HCT116 (cell line): ENCODE data around the gene MLH1. TPM values are rescaled to one million over a fixed set of nuclear protein-coding genes. Genes with fewer than 3 reads are reported as not detected.

Source experiments
- ATAC-seq: fragments of 200-7000 bp; cut with Tn5 transposase; 2 replicates; pipeline ENCODE4 v1.9.1; 2020; ENCODE audit warnings: mild to moderate bottlenecking, moderate library complexity
- BruUV-seq: library from RNA; stranded (reverse); fragments of 400-500 nt; replicated peaks from 2 replicates; lab custom pipeline; 2021; lab: Mats Ljungman, UMichigan
- CTCF ChIA-PET: fragments of 300-600 bp; sonication (Branson Sonifier 250); formaldehyde crosslinking; loops from one replicate; lab custom pipeline; 2021; ENCODE audit warnings: antibody characterized with exemption; lab: Charles Lee
- POLR2A ChIA-PET: fragments of 300-600, 350-600 bp; sonication (Branson Sonifier 250); formaldehyde crosslinking; loops from one replicate; lab custom pipeline; 2021; ENCODE audit warnings: antibody characterized with exemption; lab: Charles Lee
- RAD21 ChIA-PET, 2 experiments: fragments of 300-600 bp; sonication (Branson Sonifier 250); formaldehyde crosslinking; loops; one replicate each; lab custom pipeline; 2023; ENCODE audit warnings: low total read pairs in 2 of 2; ENCODE audit not compliant: uncharacterized antibody in 2 of 2, unreplicated experiment in 2 of 2, low non-redundant PET in 1 of 2; lab: Charles Lee
- DNase-seq: peaks from one replicate; pipeline ENCODE4 v3.0.0-alpha.2; 2010; ENCODE audit warnings: low read depth, low spot score
- H2AFZ ChIP-seq: fragments of 200-600 bp; shearing (Covaris generic), sonication (generic); 2 replicates; pipeline ENCODE4 v1.6.1; 2017; ENCODE audit warnings: low read depth, mixed run types, mixed read lengths, antibody characterized with exemption, low read length; ENCODE audit not compliant: poor library complexity, severe bottlenecking
- H3K27ac ChIP-seq: 2 replicates; pipeline ENCODE4 v1.5.1; 2012; ENCODE audit warnings: low read depth, low read length
- H3K27me3 ChIP-seq: fragments of 200-600 bp; sonication (generic); 2 replicates; pipeline ENCODE4 v1.6.1; 2016; ENCODE audit warnings: mixed run types, low read length, mixed read lengths; ENCODE audit not compliant: insufficient read depth
- H3K36me3 ChIP-seq, 2 experiments: fragments of 200-500 bp in 1 of 2; fragments of 200-600 bp in 1 of 2; sonication (Bioruptor generic) in 1 of 2; sonication (generic) in 1 of 2; 2 replicates each; pipeline versions ENCODE4 v1.5.1 to v1.6.1; 2014 to 2016; ENCODE audit warnings: low read length in 2 of 2, inconsistent platforms in 1 of 2, mixed read lengths in 1 of 2, mixed run types in 1 of 2; ENCODE audit not compliant: insufficient read depth in 2 of 2, control insufficient read depth in 1 of 2
- H3K4me1 ChIP-seq, 2 experiments: fragments of 200-600 bp in 1 of 2; sonication (generic) in 1 of 2; 2 replicates each; pipeline versions ENCODE4 v1.5.1 to v1.6.1; 2012 to 2017; ENCODE audit warnings: low read length in 2 of 2, inconsistent platforms in 1 of 2, mild to moderate bottlenecking in 1 of 2, mixed read lengths in 1 of 2, mixed run types in 1 of 2, moderate library complexity in 1 of 2; ENCODE audit not compliant: insufficient read depth in 2 of 2, control insufficient read depth in 1 of 2
- H3K4me2 ChIP-seq: fragments of 200-600 bp; sonication (generic); 2 replicates; pipeline ENCODE4 v1.6.1; 2017; ENCODE audit warnings: mixed run types, low read length, mixed read lengths
- H3K4me3 ChIP-seq, 2 experiments: fragments of 200-600 bp in 1 of 2; sonication (generic) in 1 of 2; replicated peaks in 1 of 2; 2 replicates each; pipeline ENCODE4 v1.5.1; 2011 to 2016; ENCODE audit warnings: low read length in 2 of 2, control low read depth in 1 of 2, low read depth in 1 of 2, mild to moderate bottlenecking in 1 of 2, mixed read lengths in 1 of 2, mixed run types in 1 of 2
- H3K79me2 ChIP-seq: fragments of 200-600 bp; sonication (generic); 2 replicates; pipeline ENCODE4 v1.6.1; 2017; ENCODE audit warnings: mild to moderate bottlenecking, mixed run types, low read length, moderate library complexity, mixed read lengths; ENCODE audit not compliant: insufficient read depth
- H3K9ac ChIP-seq: fragments of 200-600 bp; sonication (generic); 2 replicates; pipeline ENCODE4 v1.6.1; 2016; ENCODE audit warnings: low read length, mixed read lengths
- H3K9me2 ChIP-seq: fragments of 200-600 bp; sonication (generic), shearing (Covaris generic); 2 replicates; pipeline ENCODE4 v1.6.1; 2017; ENCODE audit warnings: mixed run types, mild to moderate bottlenecking, moderate library complexity; ENCODE audit not compliant: insufficient read depth
- H3K9me3 ChIP-seq, 2 experiments: fragments of 200-500 bp in 1 of 2; fragments of 200-600 bp in 1 of 2; sonication (Bioruptor generic) in 1 of 2; sonication (generic) in 1 of 2; 2 replicates each; pipeline ENCODE4 v1.6.1; 2014 to 2017; ENCODE audit warnings: low read length in 2 of 2, mixed read lengths in 2 of 2, inconsistent platforms in 1 of 2, low read depth in 1 of 2, mild to moderate bottlenecking in 1 of 2, mixed run types in 1 of 2, moderate library complexity in 1 of 2; ENCODE audit not compliant: control insufficient read depth in 1 of 2, insufficient read depth in 1 of 2
- H4K20me1 ChIP-seq: fragments of 200-600 bp; sonication (generic), shearing (Covaris generic); 2 replicates; pipeline ENCODE4 v1.6.1; 2017; ENCODE audit warnings: mixed run types, mild to moderate bottlenecking, moderate library complexity; ENCODE audit not compliant: insufficient read depth
- CBX3 ChIP-seq: IDR thresholded peaks from 2 replicates; pipeline ENCODE4 v1.6.1; 2012; ENCODE audit warnings: low read depth
- CTCF ChIP-seq, 3 experiments: fragments of 200-600 bp in 1 of 3; sonication (generic) in 1 of 3; IDR thresholded peaks in 2 of 3; conservative IDR thresholded peaks in 1 of 3; 2 replicates each; pipeline ENCODE4 v1.5.1; 2012 to 2017; ENCODE audit warnings: low read depth in 2 of 3, low read length in 2 of 3, antibody characterized with exemption in 1 of 3, borderline replicate concordance in 1 of 3, control low read depth in 1 of 3, mild to moderate bottlenecking in 1 of 3, mixed read lengths in 1 of 3, mixed run types in 1 of 3, moderate library complexity in 1 of 3; ENCODE audit not compliant: insufficient read depth in 1 of 3
- EGR1 ChIP-seq: IDR thresholded peaks from 2 replicates; pipeline ENCODE4 v1.6.1; 2012; ENCODE audit warnings: low read depth
- ELF1 ChIP-seq: IDR thresholded peaks from 2 replicates; pipeline ENCODE4 v1.6.1; 2012; ENCODE audit warnings: low read depth, borderline replicate concordance
- EZH2 ChIP-seq: fragments of 200-600 bp; sonication (generic); IDR thresholded peaks from 2 replicates; pipeline ENCODE4 v1.6.1; 2017; ENCODE audit warnings: antibody characterized with exemption, mixed run types
- FOSL1 ChIP-seq: IDR thresholded peaks from 2 replicates; pipeline ENCODE4 v1.6.1; 2012; ENCODE audit warnings: low read depth
- POLR2AphosphoS5 ChIP-seq: IDR thresholded peaks from 2 replicates; pipeline ENCODE4 v1.6.1; 2011; ENCODE audit warnings: mild to moderate bottlenecking, low read depth, low read length, moderate library complexity
- RAD21 ChIP-seq: IDR thresholded peaks from 2 replicates; pipeline ENCODE4 v1.6.1; 2012; ENCODE audit warnings: low read depth, mild to moderate bottlenecking
- REST ChIP-seq: IDR thresholded peaks from 2 replicates; pipeline ENCODE4 v1.6.1; 2012; ENCODE audit warnings: low read depth
- SP1 ChIP-seq: IDR thresholded peaks from 2 replicates; pipeline ENCODE4 v1.6.1; 2012; ENCODE audit warnings: low read depth
- SRF ChIP-seq: IDR thresholded peaks from 2 replicates; pipeline ENCODE4 v1.6.1; 2012; ENCODE audit warnings: low read depth
- TCF7L2 ChIP-seq: IDR thresholded peaks from 2 replicates; pipeline ENCODE4 v1.7.0; 2011; ENCODE audit warnings: borderline replicate concordance, inconsistent platforms; ENCODE audit not compliant: insufficient read depth, insufficient read length; ENCODE audit errors: extremely low read depth
- YY1 ChIP-seq: IDR thresholded peaks from 2 replicates; pipeline ENCODE4 v1.6.1; 2011; ENCODE audit warnings: low read length, low read depth, moderate library complexity, mild to moderate bottlenecking; ENCODE audit not compliant: insufficient replicate concordance; ENCODE audit errors: extremely low read depth
- ZFX ChIP-seq: fragments of 450-650 bp; IDR thresholded peaks from 2 replicates; pipeline ENCODE4 v1.6.1; 2017
- ZNF274 ChIP-seq: fragments of 200-500 bp; sonication (Bioruptor generic); IDR thresholded peaks from 2 replicates; pipeline ENCODE4 v1.6.1; 2014; ENCODE audit warnings: mild to moderate bottlenecking, low read depth, low read length, inconsistent platforms
- intact Hi-C: fragments of 100-400 bp; cut with micrococcal nuclease; formaldehyde crosslinking; loops from 2 replicates; pipeline ENCODE4 v1.10.0; 2022
- total RNA-seq: library from RNA; stranded (reverse); gene quantifications from one replicate; pipeline ENCODE4 v1.2.1, GENCODE V29; 2021; ENCODE audit not compliant: unreplicated experiment

MLH1 gene
- total RNA-seq, 1 experiment from 2014 or later: 9.6 TPM

- ChIA-PET POLR2A (interaction anchor here (0.6 kb wide), 1 partner anchor 64 kb away, joined by 3 read pairs; the partner anchor contains the start of genes EPM2AIP1 and MLH1), RAD21 (no interaction called here), CTCF (no interaction called here)
- intact Hi-C loops: no loop called here
- no TSS peak for BruUV-seq
- TF ChIP-seq ZFX (no peak), EGR1 (no peak), CTCF (IDR thresholded peaks at IDR 0.05 in 2 of 3, conservative IDR thresholded peaks at IDR 0.05 in 1 of 3; ENCODE audit: borderline replicate concordance in 1 of 3, insufficient read depth in 1 of 3, low read depth in 2 of 3, low read length in 2 of 3) (no peak), TCF7L2 (no peak), EZH2 (no peak)
- no peaks in the 10 kb centered on the region for H3K9me2 ChIP-seq
- H3K4me3 ChIP-seq: no peak overlapping the region
- peaks cover 15 to 28% of the 10 kb centered on the region in 2 experiments for H3K4me1 ChIP-seq
- H3K9ac ChIP-seq: no peak overlapping the region
- DNase-seq: no peak
- no peak for ATAC-seq
- H3K9me3 ChIP-seq: no peaks in the 10 kb centered on the region
- H3K79me2 ChIP-seq: no peaks in the 10 kb centered on the region
- no peak overlapping the region for H3K4me2 ChIP-seq
- no peak overlapping the region for H2AFZ ChIP-seq
- H4K20me1 ChIP-seq: no peaks in the 10 kb centered on the region
- H3K27ac ChIP-seq: no peak overlapping the region
- H3K36me3 ChIP-seq: peaks cover 8 to 23% of the 10 kb centered on the region in 2 experiments; a peak in 3 of 4 replicates
- H3K27me3 ChIP-seq: no peaks in the 10 kb centered on the region
These were observed 63.5 kb downstream of the MLH1 start for GRCh38 chr3:37056826-37057225.

- Histone ChIP-seq H3K9me2 (no peaks in the 10 kb centered on the region), H4K20me1 (no peaks in the 10 kb centered on the region), H3K4me3 (no peak overlapping the region), H3K9ac (no peak overlapping the region), H3K4me1 (peaks cover 15 to 28% of the 10 kb centered on the region in 2 experiments), H3K9me3 (no peaks in the 10 kb centered on the region), H3K79me2 (no peaks in the 10 kb centered on the region), H3K27ac (no peak overlapping the region), H2AFZ (no peak overlapping the region), H3K4me2 (no peak overlapping the region), H3K27me3 (no peaks in the 10 kb centered on the region), H3K36me3 (peaks cover 2 to 19% of the 10 kb centered on the region in 2 experiments; a peak in 3 of 4 replicates)
- POLR2A ChIA-PET: no interaction called here
- BruUV-seq: no TSS peak
- ATAC-seq (no peak), DNase-seq (no peak)
- CTCF ChIA-PET: no interaction called here
- intact Hi-C loops: no loop called here
- RAD21 ChIA-PET: no interaction called here
- no peak for TF ChIP-seq RAD21
- TF ChIP-seq YY1: no peak
- TF ChIP-seq POLR2AphosphoS5: no peak
- no peak for TF ChIP-seq ELF1
- TF ChIP-seq FOSL1: no peak
- no peak for TF ChIP-seq ZNF274
- TF ChIP-seq ZFX: no peak
- no peak for TF ChIP-seq EZH2
- no peak for TF ChIP-seq SRF
- no peak for TF ChIP-seq REST
- TF ChIP-seq SP1: no peak
- no peak for TF ChIP-seq CBX3
These were observed 64.8 kb downstream of the MLH1 start for GRCh38 chr3:37058117-37058516.
